Rectal smooth muscle tissue (tissue), 1 donor: ENCODE data around the gene CIAPIN1.

ENCODE experiments used
- H3K27ac ChIP-seq: one replicate; pipeline ENCODE4 v1.7.0; 2013; ENCODE audit warnings: low read depth, low read length, inconsistent platforms
- H3K27me3 ChIP-seq: one replicate; pipeline ENCODE4 v1.7.0; 2013; ENCODE audit warnings: low read length; ENCODE audit not compliant: control insufficient read depth, insufficient read depth
- H3K36me3 ChIP-seq: one replicate; pipeline ENCODE4 v1.7.0; 2013; ENCODE audit warnings: low read length; ENCODE audit not compliant: control insufficient read depth, insufficient read depth
- H3K4me1 ChIP-seq: one replicate; pipeline ENCODE4 v1.7.0; 2013; ENCODE audit warnings: low read length; ENCODE audit not compliant: control insufficient read depth, insufficient read depth
- H3K4me3 ChIP-seq: one replicate; pipeline ENCODE4 v1.7.0; 2013; ENCODE audit warnings: low read length
- H3K9ac ChIP-seq: one replicate; pipeline ENCODE4 v1.7.0; 2013; ENCODE audit warnings: low read length

The CIAPIN1 gene

DNA sequence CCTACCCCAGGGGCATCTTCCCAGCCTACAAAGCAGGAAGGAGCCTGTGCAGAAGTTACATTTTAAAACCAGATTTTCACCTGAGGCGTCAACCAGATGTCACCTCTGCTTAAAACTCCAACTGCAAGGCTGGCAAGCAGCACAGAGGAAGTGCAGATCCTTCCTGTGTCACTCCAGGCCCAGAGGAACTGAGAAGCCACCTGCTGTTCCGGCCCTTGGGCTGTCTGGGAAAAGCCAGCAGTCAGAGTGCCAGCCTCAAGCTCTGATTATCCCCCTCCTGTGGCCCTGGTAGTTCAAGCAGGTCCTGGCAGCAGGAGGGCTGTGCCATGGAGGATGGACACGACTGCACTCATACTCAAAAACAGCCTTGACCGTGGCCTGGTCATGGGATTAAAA lies 25.5 kb upstream of the CIAPIN1 start:
- Histone ChIP-seq H3K36me3 (peaks cover 30% of the 10 kb centered on the region), H3K9ac (no peak overlapping the region), H3K4me3 (no peak overlapping the region), H3K27me3 (no peaks in the 10 kb centered on the region), H3K4me1 (no peaks in the 10 kb centered on the region), H3K27ac (no peak overlapping the region)

DNA sequence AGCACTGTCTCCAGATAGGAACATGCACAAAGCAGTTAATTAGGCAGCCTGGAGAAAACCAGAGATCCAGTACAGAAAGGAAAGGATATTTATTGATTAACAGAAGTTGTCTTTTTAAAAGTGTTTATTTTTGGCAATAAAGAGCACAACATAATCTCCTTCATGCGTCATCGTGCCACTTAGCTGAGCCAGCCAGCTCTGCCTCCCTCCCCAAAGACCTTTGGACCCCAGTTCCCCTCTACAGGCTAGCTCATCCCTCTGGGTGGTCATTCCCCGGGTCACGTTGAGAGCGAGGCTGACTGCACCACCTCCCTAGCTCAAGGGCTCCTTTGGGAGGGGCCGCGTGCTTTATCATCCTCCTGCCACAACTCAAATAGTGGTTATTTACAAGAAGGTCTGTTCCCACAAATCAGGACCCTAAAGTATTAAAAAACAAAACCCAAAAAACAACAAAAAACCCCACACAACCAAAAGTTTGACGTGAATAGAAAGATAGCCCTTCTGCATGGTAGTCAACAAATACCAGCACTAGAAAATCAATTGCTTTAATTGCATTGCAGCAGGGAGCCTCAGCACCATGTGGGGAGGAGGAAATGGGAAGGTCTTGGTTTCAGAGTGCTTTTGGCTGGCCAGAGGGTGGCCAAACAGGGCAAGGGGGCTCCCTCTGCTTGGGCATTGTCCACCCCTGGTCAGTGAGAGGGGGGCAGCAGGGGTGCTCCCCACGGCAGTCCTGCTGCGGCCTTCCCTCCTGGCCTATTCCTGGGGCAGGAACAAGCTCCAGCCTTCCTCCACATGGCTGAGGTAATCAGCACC lies 24.9 kb upstream of the CIAPIN1 start:
- Histone ChIP-seq H3K4me3 (no peak overlapping the region), H3K4me1 (no peaks in the 10 kb centered on the region), H3K27me3 (no peaks in the 10 kb centered on the region)

DNA sequence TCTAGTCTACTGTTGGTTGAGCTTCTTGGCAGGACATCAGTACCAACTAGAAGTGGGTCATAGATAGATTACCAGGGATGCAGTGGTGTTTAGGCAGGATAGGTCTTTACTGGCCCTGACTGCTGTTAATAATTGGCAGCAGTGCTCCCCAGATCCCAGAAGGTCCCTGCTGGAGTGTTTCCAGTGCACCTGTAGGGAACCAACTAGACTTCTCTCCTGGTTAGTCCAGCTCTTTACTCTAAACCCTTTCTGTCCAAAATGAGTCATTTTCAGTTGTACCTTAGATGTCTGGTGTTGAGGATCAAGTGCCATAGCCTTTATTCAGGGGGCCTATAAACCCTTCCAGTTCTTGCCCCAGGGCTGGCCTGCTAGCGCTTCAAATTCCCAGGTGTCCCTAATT lies 24.0 kb upstream of the CIAPIN1 start:
- no peak overlapping the region for H3K4me3 ChIP-seq
- H3K4me1 ChIP-seq: no peaks in the 10 kb centered on the region
- H3K27ac ChIP-seq: no peak overlapping the region
- no peaks in the 10 kb centered on the region for H3K27me3 ChIP-seq
- no peak overlapping the region for H3K9ac ChIP-seq
- peaks cover 33% of the 10 kb centered on the region for H3K36me3 ChIP-seq

More for the DNA sequence above, 24.9 kb upstream of the CIAPIN1 start:
- H3K36me3 ChIP-seq: peaks cover 30% of the 10 kb centered on the region
- H3K9ac ChIP-seq: no peak overlapping the region
- no peak overlapping the region for H3K27ac ChIP-seq

DNA sequence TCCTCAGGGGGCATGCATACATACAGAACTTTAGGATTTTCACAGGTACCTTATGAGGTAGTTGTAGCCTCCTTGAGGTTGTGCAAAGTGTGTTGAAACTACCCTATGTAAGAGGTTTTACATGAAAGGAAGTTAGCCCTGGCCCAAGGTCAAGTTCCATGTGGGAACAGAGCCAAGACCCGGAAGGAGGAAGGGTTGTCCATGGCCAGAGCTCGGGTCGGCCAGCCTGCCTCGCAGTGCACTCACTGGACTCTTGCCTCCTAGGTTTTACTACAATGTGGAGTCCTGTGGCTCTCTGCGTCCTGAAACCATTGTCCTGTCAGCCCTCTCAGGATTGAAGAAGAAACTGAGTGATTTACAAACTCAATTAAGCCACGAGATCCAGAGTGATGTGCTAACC lies 23.5 kb upstream of the CIAPIN1 start:
- H3K27ac ChIP-seq: no peak overlapping the region
- H3K9ac ChIP-seq: no peak overlapping the region
- no peak overlapping the region for H3K4me3 ChIP-seq
- H3K27me3 ChIP-seq: no peaks in the 10 kb centered on the region
- H3K36me3 ChIP-seq: peaks cover 36% of the 10 kb centered on the region
- no peaks in the 10 kb centered on the region for H3K4me1 ChIP-seq

DNA sequence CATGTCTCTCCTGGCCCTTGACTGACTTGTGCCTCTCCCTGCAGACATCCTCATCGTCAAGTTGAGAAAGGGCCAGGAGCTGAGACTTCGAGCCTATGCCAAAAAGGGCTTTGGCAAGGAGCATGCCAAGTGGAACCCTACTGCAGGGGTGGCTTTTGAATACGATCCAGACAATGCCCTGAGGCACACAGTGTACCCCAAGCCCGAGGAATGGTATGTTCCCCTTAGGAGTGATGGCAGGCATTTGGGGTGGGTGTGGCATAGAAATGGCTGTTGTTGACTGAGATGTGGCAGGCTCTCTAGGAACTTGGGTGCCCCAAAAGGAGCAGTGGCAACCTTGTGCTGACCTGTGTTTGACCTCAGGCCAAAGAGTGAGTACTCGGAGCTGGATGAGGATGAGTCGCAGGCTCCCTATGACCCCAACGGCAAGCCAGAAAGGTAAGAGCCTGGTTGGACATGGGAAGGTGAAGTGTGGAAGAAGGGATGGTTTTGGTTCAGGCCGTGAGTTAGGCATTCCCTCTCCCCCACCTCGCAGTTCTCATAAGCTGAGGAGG lies 22.8 kb upstream of the CIAPIN1 start:
- Histone ChIP-seq H3K36me3 (peaks cover 38% of the 10 kb centered on the region), H3K4me1 (peaks cover 1% of the 10 kb centered on the region), H3K27ac (no peak overlapping the region), H3K9ac (no peak overlapping the region), H3K27me3 (no peaks in the 10 kb centered on the region), H3K4me3 (no peak overlapping the region)

DNA sequence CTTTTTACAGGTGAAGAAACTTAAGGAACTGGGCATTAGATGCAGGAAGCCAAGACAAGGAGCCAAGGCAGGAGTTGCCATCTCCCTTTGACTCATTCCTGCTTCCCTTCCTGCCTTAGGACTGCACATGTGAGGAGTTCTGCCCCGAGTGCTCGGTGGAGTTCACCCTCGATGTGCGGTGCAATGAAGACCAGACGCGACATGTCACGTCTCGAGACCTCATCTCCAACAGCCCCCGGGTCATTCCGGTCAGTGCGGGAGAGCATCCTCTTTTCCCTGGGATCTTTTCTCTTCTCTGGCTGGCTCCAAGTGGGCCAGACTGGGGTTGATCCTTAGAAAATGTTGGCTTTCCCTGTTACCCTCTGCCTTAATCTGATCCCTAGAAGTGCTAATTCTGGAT lies 21.9 kb upstream of the CIAPIN1 start:
- Histone ChIP-seq H3K4me3 (no peak overlapping the region), H3K4me1 (peaks cover 3% of the 10 kb centered on the region), H3K27me3 (no peaks in the 10 kb centered on the region), H3K36me3 (peaks cover 39% of the 10 kb centered on the region), H3K9ac (no peak overlapping the region), H3K27ac (no peak overlapping the region)

- peaks cover 8% of the 10 kb centered on the region for H3K4me1 ChIP-seq
- peaks cover 39% of the 10 kb centered on the region for H3K36me3 ChIP-seq
- H3K4me3 ChIP-seq: no peak overlapping the region
- no peak overlapping the region for H3K9ac ChIP-seq
- H3K27ac ChIP-seq: no peak overlapping the region
- no peaks in the 10 kb centered on the region for H3K27me3 ChIP-seq
Observed at GRCh38 chr16:57468346-57468745, 21.2 kb upstream of the CIAPIN1 start.

DNA sequence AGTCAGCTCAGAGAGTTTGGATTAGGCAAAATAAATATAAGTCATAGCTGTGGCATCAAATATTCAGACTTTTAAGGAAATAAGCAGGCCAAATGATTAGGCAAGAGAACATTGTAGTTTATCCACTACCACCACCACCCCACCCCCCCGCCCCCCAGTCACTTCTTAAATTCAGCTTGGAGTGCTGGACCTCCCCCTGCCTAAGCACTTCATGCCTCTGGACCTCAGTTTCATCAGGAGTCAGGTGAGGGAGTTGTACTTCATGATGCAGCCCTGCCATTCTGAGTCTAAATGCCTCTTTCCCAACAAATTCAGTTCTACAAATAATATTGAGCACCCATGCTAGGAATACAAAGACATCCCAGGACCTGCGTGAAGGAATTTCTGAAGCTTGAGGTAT lies 17.3 kb upstream of the CIAPIN1 start:
- peaks cover 11% of the 10 kb centered on the region for H3K4me1 ChIP-seq
- no peak overlapping the region for H3K27ac ChIP-seq
- H3K9ac ChIP-seq: no peak overlapping the region
- peaks cover 36% of the 10 kb centered on the region for H3K36me3 ChIP-seq
- no peaks in the 10 kb centered on the region for H3K27me3 ChIP-seq
- no peak overlapping the region for H3K4me3 ChIP-seq

DNA sequence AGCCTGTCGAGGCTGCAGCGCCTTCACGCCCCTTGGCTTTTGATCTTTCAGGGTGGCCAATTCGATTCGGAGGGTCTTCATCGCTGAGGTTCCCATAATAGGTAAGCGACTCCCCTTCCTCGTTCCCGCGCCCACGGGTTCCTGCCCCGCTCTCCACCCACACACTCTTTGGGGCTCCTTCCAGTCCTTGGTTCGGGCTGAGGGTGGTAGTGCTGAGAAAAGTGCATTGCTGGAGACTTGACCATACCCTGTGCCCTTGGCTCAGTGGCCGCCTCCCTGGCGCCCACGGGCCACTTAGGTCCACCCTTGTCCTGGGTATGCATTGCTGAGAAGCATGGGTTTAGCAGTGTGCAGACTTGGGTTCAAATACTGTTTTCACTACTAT lies 15.8 kb upstream of the CIAPIN1 start:
- Histone ChIP-seq H3K4me3 (peak overlapping the region; percentile 86), H3K27me3 (no peaks in the 10 kb centered on the region), H3K9ac (peak overlapping the region; percentile 50), H3K27ac (peak overlapping the region; percentile 84), H3K36me3 (peaks cover 34% of the 10 kb centered on the region), H3K4me1 (peaks cover 11% of the 10 kb centered on the region)

GRCh38 chr16:57462209-57462977 lies 15.2 kb upstream of the CIAPIN1 start, which contains the start of gene POLR2C:
Gene POLR2C (plus strand): TSS chr16:57462679. CDS start chr16:57462725, 46 bp downstream.
- Histone ChIP-seq H3K4me1 (peaks cover 11% of the 10 kb centered on the region), H3K36me3 (peaks cover 39% of the 10 kb centered on the region), H3K27me3 (no peaks in the 10 kb centered on the region), H3K9ac (peak within 1 kb of the TSS; percentile 66), H3K27ac (peak within 1 kb of the TSS; percentile 84), H3K4me3 (peak within 1 kb of the TSS; percentile 86)

- H3K27me3 ChIP-seq: no peaks in the 10 kb centered on the region
- H3K27ac ChIP-seq: no peak overlapping the region
- peaks cover 7% of the 10 kb centered on the region for H3K4me1 ChIP-seq
- H3K36me3 ChIP-seq: peaks cover 43% of the 10 kb centered on the region
- H3K4me3 ChIP-seq: no peak overlapping the region
- no peak overlapping the region for H3K9ac ChIP-seq
Observed at GRCh38 chr16:57452021-57452420, 4.8 kb upstream of the CIAPIN1 start.

DNA sequence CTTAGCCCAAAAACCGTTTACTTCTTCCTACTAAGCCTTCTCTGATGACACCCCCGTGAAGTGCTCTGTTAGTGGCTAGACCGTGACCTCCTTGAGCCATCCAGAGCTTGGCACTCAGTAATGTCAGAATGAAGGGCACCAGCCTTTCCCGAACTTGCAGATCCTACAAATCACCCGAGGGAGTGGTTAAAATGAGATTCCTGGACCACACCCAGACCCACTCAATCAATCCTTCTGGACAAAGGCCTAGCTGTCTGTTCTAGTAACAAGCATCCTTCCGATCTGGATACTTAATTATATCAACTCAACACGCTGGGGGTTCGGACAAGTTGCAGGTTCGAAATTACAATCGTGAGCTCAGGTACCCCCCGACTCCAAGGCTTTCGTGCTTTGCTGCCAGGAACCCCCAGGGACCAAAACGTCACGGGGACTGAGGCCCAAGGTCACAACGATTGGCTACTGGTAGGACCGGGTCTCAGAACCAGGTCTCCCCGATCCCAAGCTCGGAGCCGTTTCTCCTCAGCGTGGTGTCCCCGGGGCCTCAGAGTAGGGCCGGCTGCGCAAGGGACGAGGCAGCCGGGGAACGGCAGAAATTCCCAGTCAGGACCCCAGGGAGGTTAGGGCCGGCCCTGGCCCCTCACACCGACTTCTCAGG lies 527 bp downstream of the CIAPIN1 start:
- H3K36me3 ChIP-seq: peaks cover 6% of the 10 kb centered on the region
- H3K27ac ChIP-seq: peak overlapping the region; percentile 96
- peak overlapping the region; percentile 90 for H3K4me3 ChIP-seq
- H3K27me3 ChIP-seq: no peaks in the 10 kb centered on the region
- peaks cover 13% of the 10 kb centered on the region for H3K4me1 ChIP-seq
- H3K9ac ChIP-seq: peak overlapping the region; percentile 72
